SK-N-MC (cell line): ENCODE results near the gene CELF2.

Source experiments
- EZH2 ChIP-seq: fragments of 200-600 bp; sonication (generic); IDR thresholded peaks from one replicate; pipeline ENCODE4 v1.6.1; 2017; ENCODE audit warnings: antibody characterized with exemption
- POLR2AphosphoS5 ChIP-seq: IDR thresholded peaks from 2 replicates; pipeline ENCODE4 v1.6.1; 2012; ENCODE audit warnings: mild to moderate bottlenecking, low read depth, low read length, borderline replicate concordance

GRCh38 chr10:11002485-11002884 is 15.2 kb upstream of the CELF2 start:
- TF ChIP-seq EZH2 (no peak), POLR2AphosphoS5 (no peak)
